Measurements from ENCODE around the gene PTCD2.

Gene PTCD2

DNA sequence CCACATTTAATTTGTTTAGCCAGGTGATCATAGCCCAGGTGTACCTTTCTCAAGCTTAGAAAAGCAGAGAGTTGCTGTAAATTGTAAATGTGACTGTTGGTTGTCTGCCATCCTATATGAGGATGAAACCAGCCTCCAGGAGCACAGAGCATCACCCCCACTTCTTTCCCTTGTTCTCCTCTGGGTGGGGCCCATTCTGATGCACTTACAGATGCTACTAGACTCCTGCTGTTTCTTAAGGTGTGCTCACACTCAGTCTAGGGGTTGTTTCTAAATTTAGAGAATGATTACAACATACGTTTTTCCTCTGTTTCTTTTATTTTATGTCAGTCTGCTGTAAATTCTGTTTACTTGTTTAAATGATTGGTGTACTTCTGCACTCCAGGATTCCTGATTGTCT lies 10.5 kb downstream of the PTCD2 start:
- Histone ChIP-seq H3K4me1 (ENCODE audit: insufficient read depth, low read length) (no peaks in the 10 kb centered on the region), H3K27me3 (ENCODE audit: insufficient read depth, low read length) (no peaks in the 10 kb centered on the region), H3K36me3 (ENCODE audit: insufficient read depth, low read length) (peaks cover 55% of the 10 kb centered on the region), H2AFZ (ENCODE audit: low read depth, low read length) (no peak overlapping the region), H3K4me3 (ENCODE audit: low read length) (no peak overlapping the region), H3K9me3 (ENCODE audit: low read length) (no peaks in the 10 kb centered on the region)

DNA sequence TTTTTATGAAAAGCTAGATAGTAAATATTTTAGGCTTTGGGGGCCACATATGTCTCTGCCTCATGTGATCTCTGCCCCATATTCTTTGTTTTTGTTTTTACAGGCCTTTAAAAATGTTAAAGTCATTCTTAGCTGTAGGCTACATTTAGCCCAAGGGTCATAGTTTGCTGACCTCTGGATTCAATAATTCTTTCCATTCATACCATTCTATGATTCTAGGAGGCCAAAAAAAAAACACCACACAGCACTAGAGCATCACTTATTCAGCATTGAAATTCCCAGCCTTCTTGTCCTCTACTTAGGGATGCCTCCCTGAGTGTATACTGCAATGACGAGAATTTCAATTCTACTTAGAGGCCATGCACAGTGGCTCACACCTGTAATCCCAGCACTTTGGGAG lies 17.0 kb downstream of the PTCD2 start:
- H3K4me3 ChIP-seq (ENCODE audit: low read length), result no peak overlapping the region
- H3K27me3 ChIP-seq (ENCODE audit: insufficient read depth, low read length), result no peaks in the 10 kb centered on the region
- H3K36me3 ChIP-seq (ENCODE audit: insufficient read depth, low read length), result peaks cover 29% of the 10 kb centered on the region
- H3K4me1 ChIP-seq (ENCODE audit: insufficient read depth, low read length), result no peaks in the 10 kb centered on the region
- H2AFZ ChIP-seq (ENCODE audit: low read depth, low read length), result no peak overlapping the region
- H3K9me3 ChIP-seq (ENCODE audit: low read length), result no peaks in the 10 kb centered on the region

DNA sequence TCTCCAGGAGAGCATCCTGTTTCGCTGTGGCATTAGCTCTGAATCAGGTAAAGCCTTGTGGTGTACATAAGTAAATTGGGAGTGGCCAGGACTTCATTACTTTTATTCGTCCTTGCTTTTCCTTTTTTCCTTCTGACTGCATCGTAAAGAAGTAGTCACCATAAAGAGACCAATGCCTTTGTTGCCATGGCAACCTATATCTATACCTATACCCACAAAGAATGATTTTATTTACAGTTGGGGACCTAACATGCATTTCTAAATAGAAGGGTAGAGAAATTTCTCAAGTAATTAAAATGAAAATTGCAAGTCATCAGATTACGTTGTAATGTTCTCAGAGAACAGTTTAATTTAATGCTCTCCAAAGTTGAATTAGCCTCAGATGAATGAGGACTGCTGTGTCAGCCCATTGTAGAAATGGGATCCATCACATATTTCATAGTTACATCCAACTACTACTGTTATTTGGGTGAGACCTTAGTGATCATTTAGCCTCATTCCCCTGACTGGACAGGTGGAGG lies 18.6 kb downstream of the PTCD2 start:
- Histone ChIP-seq H3K9me3 (ENCODE audit: low read length) (no peaks in the 10 kb centered on the region), H3K4me1 (ENCODE audit: insufficient read depth, low read length) (no peaks in the 10 kb centered on the region), H2AFZ (ENCODE audit: low read depth, low read length) (no peak overlapping the region), H3K27me3 (ENCODE audit: insufficient read depth, low read length) (no peaks in the 10 kb centered on the region), H3K4me3 (ENCODE audit: low read length) (no peak overlapping the region), H3K36me3 (ENCODE audit: insufficient read depth, low read length) (peaks cover 39% of the 10 kb centered on the region)

DNA sequence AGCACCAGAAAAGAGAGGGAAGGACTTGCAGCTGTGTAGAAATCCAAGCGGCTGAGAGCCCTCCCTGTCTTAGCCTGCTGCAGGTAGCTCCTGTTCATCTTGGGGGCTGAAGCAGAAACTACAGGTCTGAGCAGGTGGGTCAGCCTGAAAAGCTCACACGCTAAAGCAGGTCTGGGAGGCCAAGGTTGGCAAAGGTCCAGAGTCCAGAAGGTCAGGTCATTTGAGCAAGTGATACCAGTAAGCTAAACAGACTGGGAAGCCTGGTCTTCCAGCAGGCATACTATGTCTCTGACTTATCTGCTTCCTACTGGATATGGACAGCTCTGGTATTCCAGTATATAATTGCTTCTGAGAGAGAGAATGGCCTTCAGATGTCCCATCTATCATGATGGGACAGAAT lies 26.2 kb downstream of the PTCD2 start:
- Histone ChIP-seq H3K4me3 (ENCODE audit: low read length) (no peak overlapping the region), H3K36me3 (ENCODE audit: insufficient read depth, low read length) (peaks cover 15% of the 10 kb centered on the region), H3K4me1 (ENCODE audit: insufficient read depth, low read length) (no peaks in the 10 kb centered on the region), H2AFZ (ENCODE audit: low read depth, low read length) (no peak overlapping the region), H3K9me3 (ENCODE audit: low read length) (no peaks in the 10 kb centered on the region), H3K27me3 (ENCODE audit: insufficient read depth, low read length) (no peaks in the 10 kb centered on the region)

DNA sequence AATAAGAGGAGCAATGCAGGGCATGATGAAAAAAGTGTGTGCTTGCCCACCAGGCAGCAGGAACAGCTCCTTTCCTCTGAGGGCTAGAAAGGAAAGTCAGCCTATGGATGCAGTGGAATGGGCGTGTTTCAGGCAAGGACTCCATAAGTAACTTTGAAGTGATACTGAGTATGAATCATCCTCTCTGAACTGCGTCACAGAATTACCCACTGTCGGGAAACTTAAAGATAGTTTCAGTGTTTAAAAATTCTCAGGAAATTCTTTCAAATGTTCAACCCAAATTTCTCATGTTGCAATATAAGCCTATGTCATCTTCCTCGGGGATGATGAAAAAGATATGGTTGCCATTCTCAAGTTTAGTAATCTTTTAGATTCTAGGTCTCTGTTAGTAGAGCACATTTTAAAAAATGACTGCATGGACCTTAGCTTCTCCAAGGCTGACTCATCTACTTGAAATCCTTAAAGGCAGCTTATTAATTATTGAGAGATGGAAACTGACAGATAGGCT lies 27.7 kb downstream of the PTCD2 start:
- H3K36me3 ChIP-seq (ENCODE audit: insufficient read depth, low read length), result peaks cover 10% of the 10 kb centered on the region
- H3K9me3 ChIP-seq (ENCODE audit: low read length), result no peaks in the 10 kb centered on the region
- H2AFZ ChIP-seq (ENCODE audit: low read depth, low read length), result no peak overlapping the region
- no peaks in the 10 kb centered on the region for H3K27me3 ChIP-seq (ENCODE audit: insufficient read depth, low read length)
- H3K4me1 ChIP-seq (ENCODE audit: insufficient read depth, low read length), result no peaks in the 10 kb centered on the region
- H3K4me3 ChIP-seq (ENCODE audit: low read length), result no peak overlapping the region

DNA sequence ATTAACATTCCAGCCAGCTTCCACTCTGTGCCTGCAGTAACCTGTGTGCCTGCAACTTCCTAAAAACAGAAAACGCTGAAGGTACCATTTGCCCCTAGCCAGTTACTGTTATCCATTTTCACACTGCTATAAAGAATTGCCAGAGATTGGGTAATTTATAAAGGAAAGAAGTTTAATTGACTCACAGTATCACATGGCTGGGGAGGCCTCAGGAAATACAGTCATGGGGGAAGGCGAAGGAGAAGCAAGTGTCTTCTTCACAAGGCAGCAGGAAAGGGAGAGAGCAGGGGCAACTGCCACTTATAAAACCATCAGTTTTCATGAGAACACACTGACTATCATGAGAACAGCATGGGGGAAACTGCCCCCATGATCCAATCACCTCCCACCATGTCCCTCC lies 31.2 kb downstream of the PTCD2 start:
- no peaks in the 10 kb centered on the region for H3K9me3 ChIP-seq (ENCODE audit: low read length)
- H3K4me3 ChIP-seq (ENCODE audit: low read length), result no peak overlapping the region
- H3K27me3 ChIP-seq (ENCODE audit: insufficient read depth, low read length), result no peaks in the 10 kb centered on the region
- H3K36me3 ChIP-seq (ENCODE audit: insufficient read depth, low read length), result no peaks in the 10 kb centered on the region
- H2AFZ ChIP-seq (ENCODE audit: low read depth, low read length), result no peak overlapping the region
- no peaks in the 10 kb centered on the region for H3K4me1 ChIP-seq (ENCODE audit: insufficient read depth, low read length)

DNA sequence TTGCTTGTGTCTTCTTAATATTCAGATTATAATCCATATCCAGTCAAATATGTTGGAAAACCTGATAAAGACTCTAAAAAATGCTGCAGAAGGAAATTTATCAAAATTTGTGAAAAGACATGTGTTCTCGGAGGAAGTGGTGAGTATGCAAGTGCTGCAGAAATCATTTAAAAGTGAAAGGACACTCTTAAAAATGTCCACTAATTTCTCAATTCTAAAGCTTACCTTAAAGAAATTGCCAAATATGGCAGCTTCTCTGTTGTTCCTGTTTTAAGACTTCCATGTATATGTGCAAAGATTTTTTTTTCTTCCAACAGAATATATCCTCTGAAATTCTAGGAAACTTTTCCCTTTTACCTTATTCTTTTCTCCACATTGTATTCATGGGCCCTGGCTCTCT lies 32.4 kb downstream of the PTCD2 start:
- H3K27me3 ChIP-seq (ENCODE audit: insufficient read depth, low read length), result no peaks in the 10 kb centered on the region
- no peak overlapping the region for H2AFZ ChIP-seq (ENCODE audit: low read depth, low read length)
- H3K4me3 ChIP-seq (ENCODE audit: low read length), result no peak overlapping the region
- no peaks in the 10 kb centered on the region for H3K9me3 ChIP-seq (ENCODE audit: low read length)
- no peaks in the 10 kb centered on the region for H3K36me3 ChIP-seq (ENCODE audit: insufficient read depth, low read length)
- H3K4me1 ChIP-seq (ENCODE audit: insufficient read depth, low read length), result no peaks in the 10 kb centered on the region

DNA sequence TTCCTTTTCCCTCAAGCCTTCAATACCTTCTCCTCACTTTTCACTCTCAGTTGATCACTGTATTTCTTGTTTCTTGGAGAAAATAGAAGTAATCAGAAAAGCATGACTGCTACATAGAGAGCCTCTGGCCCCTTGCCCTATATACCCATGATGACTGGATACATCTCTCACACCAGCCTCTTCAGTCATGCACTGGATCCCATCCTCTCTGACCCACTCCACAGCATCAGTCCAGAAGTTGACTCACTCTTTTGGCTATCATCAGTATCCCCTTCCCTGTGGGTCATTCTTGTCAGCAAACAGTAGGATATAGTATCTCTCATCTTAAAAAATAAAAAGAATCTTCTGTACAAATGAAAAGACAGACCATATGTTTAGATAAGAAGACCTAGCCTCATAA lies 32.9 kb downstream of the PTCD2 start:
- no peak overlapping the region for H3K4me3 ChIP-seq (ENCODE audit: low read length)
- no peaks in the 10 kb centered on the region for H3K9me3 ChIP-seq (ENCODE audit: low read length)
- no peaks in the 10 kb centered on the region for H3K4me1 ChIP-seq (ENCODE audit: insufficient read depth, low read length)
- no peaks in the 10 kb centered on the region for H3K27me3 ChIP-seq (ENCODE audit: insufficient read depth, low read length)
- H2AFZ ChIP-seq (ENCODE audit: low read depth, low read length), result no peak overlapping the region
- peaks cover under 1% of the 10 kb centered on the region for H3K36me3 ChIP-seq (ENCODE audit: insufficient read depth, low read length)

DNA sequence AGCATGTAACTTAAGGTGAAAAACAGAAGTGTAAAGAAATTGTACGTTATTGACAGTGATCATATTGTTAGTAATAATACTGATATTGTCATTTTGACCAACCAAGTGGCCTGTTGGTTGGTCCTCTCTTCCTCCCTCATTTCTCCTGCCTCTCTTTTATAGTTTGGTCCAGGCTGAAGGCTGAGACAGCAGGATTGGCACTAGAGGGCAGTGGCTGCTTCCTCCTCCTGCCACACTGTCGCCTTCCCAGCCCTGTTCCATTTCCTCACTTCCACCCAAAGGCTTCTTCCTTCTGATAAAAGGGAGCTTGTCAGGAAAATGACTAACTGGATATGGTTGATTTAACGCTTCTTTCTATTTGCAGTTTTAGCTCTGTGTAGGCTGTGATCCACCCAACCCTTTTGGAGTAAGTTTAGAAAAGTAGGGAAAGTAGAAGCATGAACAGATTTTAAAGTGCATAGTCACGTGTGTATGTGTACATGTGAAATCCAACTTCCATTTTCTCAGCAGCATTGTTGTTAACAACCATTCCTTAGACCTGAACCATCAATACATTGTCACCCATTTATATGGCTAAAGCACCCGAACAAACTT lies 35.6 kb downstream of the PTCD2 start:
- Histone ChIP-seq H3K36me3 (ENCODE audit: insufficient read depth, low read length) (peaks cover 9% of the 10 kb centered on the region), H3K27me3 (ENCODE audit: insufficient read depth, low read length) (no peaks in the 10 kb centered on the region), H3K4me1 (ENCODE audit: insufficient read depth, low read length) (no peaks in the 10 kb centered on the region), H3K9me3 (ENCODE audit: low read length) (no peaks in the 10 kb centered on the region), H3K4me3 (ENCODE audit: low read length) (no peak overlapping the region), H2AFZ (ENCODE audit: low read depth, low read length) (no peak overlapping the region)

DNA sequence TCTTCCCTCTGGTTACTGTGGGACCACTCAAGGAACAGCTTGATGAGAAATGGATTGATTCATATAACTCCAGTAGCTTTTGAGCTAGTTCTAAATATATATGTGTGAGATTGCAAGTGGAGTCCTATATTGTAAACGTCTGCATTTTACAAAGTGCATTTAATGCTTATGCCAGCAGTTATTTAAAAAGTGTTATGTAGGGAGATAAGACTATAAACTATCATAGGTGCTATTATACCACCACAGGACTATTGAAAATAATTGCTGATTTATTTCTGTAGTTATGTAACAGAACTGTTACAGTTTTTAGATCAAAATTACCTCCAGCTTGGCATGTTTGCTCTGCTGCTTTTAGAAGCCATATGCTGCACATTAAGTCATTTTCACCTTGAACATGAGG lies 36.2 kb downstream of the PTCD2 start:
- Histone ChIP-seq H3K4me1 (ENCODE audit: insufficient read depth, low read length) (no peaks in the 10 kb centered on the region), H3K4me3 (ENCODE audit: low read length) (no peak overlapping the region), H3K27me3 (ENCODE audit: insufficient read depth, low read length) (no peaks in the 10 kb centered on the region), H3K36me3 (ENCODE audit: insufficient read depth, low read length) (peaks cover 13% of the 10 kb centered on the region), H2AFZ (ENCODE audit: low read depth, low read length) (no peak overlapping the region), H3K9me3 (ENCODE audit: low read length) (no peaks in the 10 kb centered on the region)

DNA sequence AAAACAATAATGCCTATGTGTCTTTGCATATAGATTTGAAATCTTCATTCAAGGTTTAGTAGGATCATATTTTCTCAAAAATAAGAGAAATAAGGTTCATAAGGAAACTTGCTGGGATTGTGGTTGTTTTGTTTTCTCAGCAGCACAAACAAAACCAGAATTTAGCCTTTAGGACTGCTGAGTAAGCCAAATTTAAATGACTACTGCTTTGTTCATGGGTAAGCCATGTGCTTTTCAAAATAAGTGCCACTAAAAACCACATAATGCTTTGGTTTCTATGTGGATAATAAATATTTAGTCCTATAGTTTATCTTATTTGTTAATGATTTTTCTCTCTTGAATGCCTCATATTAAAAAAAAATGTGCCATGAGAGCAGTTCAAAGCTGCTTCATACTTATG lies 38.8 kb downstream of the PTCD2 start:
- Histone ChIP-seq H3K27me3 (ENCODE audit: insufficient read depth, low read length) (no peaks in the 10 kb centered on the region), H3K9me3 (ENCODE audit: low read length) (peaks cover 2% of the 10 kb centered on the region), H3K36me3 (ENCODE audit: insufficient read depth, low read length) (peaks cover 16% of the 10 kb centered on the region), H3K4me3 (ENCODE audit: low read length) (no peak overlapping the region), H3K4me1 (ENCODE audit: insufficient read depth, low read length) (peaks cover 14% of the 10 kb centered on the region), H2AFZ (ENCODE audit: low read depth, low read length) (no peak overlapping the region)

DNA sequence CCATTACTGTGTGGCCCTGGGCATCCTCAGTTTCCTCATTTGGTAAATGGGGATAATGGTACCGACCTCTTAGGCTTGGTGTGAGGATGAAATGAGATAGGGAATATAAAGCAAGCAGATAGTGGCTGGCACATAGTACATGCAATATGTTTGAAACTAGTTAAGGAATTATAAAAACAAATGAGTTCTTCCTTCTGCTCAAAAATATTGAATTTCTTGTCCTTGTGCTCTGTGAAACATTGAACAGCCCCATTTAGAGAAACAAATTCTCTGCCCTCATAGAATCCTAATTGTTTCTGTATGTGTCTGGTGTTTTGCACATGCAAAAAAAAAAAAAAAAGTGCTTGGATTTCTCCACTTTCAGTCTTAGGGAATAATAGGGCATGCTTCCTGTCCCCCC lies 39.7 kb downstream of the PTCD2 start:
- H3K4me1 ChIP-seq (ENCODE audit: insufficient read depth, low read length), result peaks cover 23% of the 10 kb centered on the region
- peaks cover 16% of the 10 kb centered on the region for H3K36me3 ChIP-seq (ENCODE audit: insufficient read depth, low read length)
- no peak overlapping the region for H2AFZ ChIP-seq (ENCODE audit: low read depth, low read length)

DNA sequence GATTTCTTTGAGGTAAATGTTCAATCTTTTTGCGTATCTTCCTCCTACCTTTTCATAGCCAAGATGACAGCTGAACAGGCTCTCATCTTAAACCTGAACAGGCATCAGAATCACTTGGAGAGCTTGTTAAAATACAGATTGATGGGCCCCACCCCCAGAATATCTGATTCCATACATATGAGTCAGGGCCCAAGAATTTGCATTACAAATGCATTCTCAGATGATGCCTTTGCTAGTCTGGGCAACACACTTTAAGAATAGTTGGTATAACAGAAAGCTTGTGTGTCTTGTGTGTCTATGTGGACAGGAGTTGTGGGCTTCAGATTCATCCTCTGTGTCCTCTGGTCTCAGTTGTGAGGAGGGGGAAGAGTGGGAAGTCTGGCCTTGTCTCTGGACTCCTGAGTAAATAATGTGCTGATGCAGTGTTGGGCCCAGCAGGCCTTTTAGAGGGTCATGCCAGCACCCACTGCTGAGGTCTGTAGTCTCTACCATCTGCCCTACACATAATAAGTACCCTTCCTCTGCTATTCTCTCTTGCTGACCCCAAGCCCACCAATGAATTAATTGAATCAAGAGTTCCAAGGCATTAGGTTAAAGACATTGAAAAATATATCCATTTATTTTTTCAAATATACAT lies 43.1 kb downstream of the PTCD2 start:
- Histone ChIP-seq H3K4me3 (ENCODE audit: low read length) (no peak overlapping the region), H3K36me3 (ENCODE audit: insufficient read depth, low read length) (peaks cover 14% of the 10 kb centered on the region), H3K9me3 (ENCODE audit: low read length) (peaks cover 2% of the 10 kb centered on the region), H2AFZ (ENCODE audit: low read depth, low read length) (no peak overlapping the region), H3K27me3 (ENCODE audit: insufficient read depth, low read length) (no peaks in the 10 kb centered on the region), H3K4me1 (ENCODE audit: insufficient read depth, low read length) (peaks cover 34% of the 10 kb centered on the region)

More for the DNA sequence above, 39.7 kb downstream of the PTCD2 start:
- peaks cover 2% of the 10 kb centered on the region for H3K9me3 ChIP-seq (ENCODE audit: low read length)
- H3K4me3 ChIP-seq (ENCODE audit: low read length), result no peak overlapping the region
- no peaks in the 10 kb centered on the region for H3K27me3 ChIP-seq (ENCODE audit: insufficient read depth, low read length)

Measured in neuron (in vitro differentiated cells).